Spleen (tissue), 7 donors: ENCODE data around the gene NLRP6.

ENCODE experiments used
- CTCF ChIP-seq, 11 experiments: fragments of 200-600 bp in 7 of 11; fragments of 450-650 bp in 4 of 11; sonication (generic) in 4 of 11; IDR thresholded peaks in 8 of 11; conservative IDR thresholded peaks in 3 of 11; 1 replicate in 7 of 11; 2 replicates in 4 of 11; pipeline versions ENCODE4 v1.4.0 to v1.8.0; 2016 to 2021; ENCODE audit warnings: antibody characterized with exemption in 11 of 11, inconsistent platforms in 4 of 11, mild to moderate bottlenecking in 1 of 11
- POLR2AphosphoS5 ChIP-seq, 3 donors: sonication (generic); formaldehyde crosslinking; IDR thresholded peaks; one replicate each; pipeline ENCODE4 v1.5.1; 2017; ENCODE audit warnings: antibody characterized with exemption in 3 of 3
- donor health status: DM: no; HTN: no; CAD: no; lungs with moderate emphysema.
- donor health status: DM: no; HTN: no; CAD: no.
- donor health status: DM: no; HTN: no; CAD: no.

- no peak for TF ChIP-seq POLR2AphosphoS5 (IDR thresholded peaks at IDR 0.05)
- TF ChIP-seq CTCF (IDR thresholded peaks at IDR 0.05 in 8 of 11, conservative IDR thresholded peaks at IDR 0.05 in 3 of 11) = no peak
These were observed 22.4 kb upstream of the NLRP6 start for GRCh38 chr11:255816-256215.
